IPS-15b (cell line): Measurements from ENCODE around the gene FBXO33.

Source experiments
- H3K27me3 ChIP-seq: one replicate; pipeline ENCODE4 v1.6.1; 2013; ENCODE audit warnings: low read length; ENCODE audit not compliant: control insufficient read depth, insufficient read depth
- H3K36me3 ChIP-seq: one replicate; pipeline ENCODE4 v1.6.1; 2013; ENCODE audit warnings: low read length; ENCODE audit not compliant: control insufficient read depth, insufficient read depth
- H3K4me1 ChIP-seq: one replicate; pipeline ENCODE4 v1.6.1; 2013; ENCODE audit warnings: mild to moderate bottlenecking, low read length; ENCODE audit not compliant: control insufficient read depth, insufficient read depth
- H3K4me3 ChIP-seq: one replicate; pipeline ENCODE4 v1.5.1; 2013; ENCODE audit warnings: low read depth, low read length
- H3K9ac ChIP-seq: one replicate; pipeline ENCODE4 v1.6.1; 2013; ENCODE audit warnings: low read depth, mild to moderate bottlenecking, low read length
- H3K9me3 ChIP-seq: one replicate; pipeline ENCODE4 v1.6.1; 2013; ENCODE audit warnings: mild to moderate bottlenecking, low read length; ENCODE audit not compliant: control insufficient read depth, insufficient read depth

The FBXO33 gene

GRCh38 chr14:39432179-39432618 lies at the start of gene FBXO33:
Gene FBXO33 (minus strand): TSS chr14:39432433. CDS start chr14:39432162, 271 bp downstream.
- Histone ChIP-seq H3K4me3 (peak within 1 kb of the TSS; percentile 97), H3K36me3 (no peaks in the 10 kb centered on the region), H3K27me3 (no peaks in the 10 kb centered on the region), H3K9me3 (no peaks in the 10 kb centered on the region), H3K4me1 (peaks cover 4% of the 10 kb centered on the region), H3K9ac (peak within 1 kb of the TSS; percentile 100)

- H3K27me3 ChIP-seq, result no peaks in the 10 kb centered on the region
- H3K4me1 ChIP-seq, result no peaks in the 10 kb centered on the region
- no peak overlapping the region for H3K4me3 ChIP-seq
- H3K9ac ChIP-seq, result no peak overlapping the region
- H3K36me3 ChIP-seq, result no peaks in the 10 kb centered on the region
- H3K9me3 ChIP-seq, result no peaks in the 10 kb centered on the region
Observed at GRCh38 chr14:39474416-39474911, 42.2 kb upstream of the FBXO33 start.

GRCh38 chr14:39472078-39472477 lies 39.8 kb upstream of the FBXO33 start:
- Histone ChIP-seq H3K27me3 (no peaks in the 10 kb centered on the region), H3K36me3 (no peaks in the 10 kb centered on the region), H3K4me3 (no peak overlapping the region), H3K4me1 (peaks cover 2% of the 10 kb centered on the region), H3K9ac (no peak overlapping the region), H3K9me3 (no peaks in the 10 kb centered on the region)

- no peaks in the 10 kb centered on the region for H3K9me3 ChIP-seq
- H3K36me3 ChIP-seq, result no peaks in the 10 kb centered on the region
- no peak overlapping the region for H3K4me3 ChIP-seq
- H3K9ac ChIP-seq, result no peak overlapping the region
- peaks cover 2% of the 10 kb centered on the region for H3K4me1 ChIP-seq
- H3K27me3 ChIP-seq, result no peaks in the 10 kb centered on the region
Observed at GRCh38 chr14:39469094-39469710, 37.0 kb upstream of the FBXO33 start.

GRCh38 chr14:39467889-39468524 lies 35.8 kb upstream of the FBXO33 start:
- no peaks in the 10 kb centered on the region for H3K36me3 ChIP-seq
- H3K9me3 ChIP-seq, result no peaks in the 10 kb centered on the region
- H3K9ac ChIP-seq, result no peak overlapping the region
- H3K27me3 ChIP-seq, result no peaks in the 10 kb centered on the region
- peaks cover 2% of the 10 kb centered on the region for H3K4me1 ChIP-seq
- no peak overlapping the region for H3K4me3 ChIP-seq

GRCh38 chr14:39459795-39460478 lies 27.7 kb upstream of the FBXO33 start:
- H3K9me3 ChIP-seq, result no peaks in the 10 kb centered on the region
- no peaks in the 10 kb centered on the region for H3K36me3 ChIP-seq
- no peaks in the 10 kb centered on the region for H3K27me3 ChIP-seq
- no peaks in the 10 kb centered on the region for H3K4me1 ChIP-seq
- H3K4me3 ChIP-seq, result no peak overlapping the region
- no peak overlapping the region for H3K9ac ChIP-seq

GRCh38 chr14:39456702-39457250 lies 24.5 kb upstream of the FBXO33 start:
- no peaks in the 10 kb centered on the region for H3K4me1 ChIP-seq
- no peaks in the 10 kb centered on the region for H3K36me3 ChIP-seq
- H3K4me3 ChIP-seq, result no peak overlapping the region
- no peaks in the 10 kb centered on the region for H3K27me3 ChIP-seq
- no peak overlapping the region for H3K9ac ChIP-seq
- H3K9me3 ChIP-seq, result no peaks in the 10 kb centered on the region

- Histone ChIP-seq H3K9ac (no peak overlapping the region), H3K9me3 (no peaks in the 10 kb centered on the region), H3K27me3 (no peaks in the 10 kb centered on the region)
Observed at GRCh38 chr14:39454906-39455539, 22.8 kb upstream of the FBXO33 start.

GRCh38 chr14:39452680-39453079 lies 20.4 kb upstream of the FBXO33 start:
- H3K36me3 ChIP-seq, result no peaks in the 10 kb centered on the region
- H3K4me1 ChIP-seq, result no peaks in the 10 kb centered on the region
- no peak overlapping the region for H3K4me3 ChIP-seq
- no peaks in the 10 kb centered on the region for H3K27me3 ChIP-seq
- no peaks in the 10 kb centered on the region for H3K9me3 ChIP-seq
- no peak overlapping the region for H3K9ac ChIP-seq

More at GRCh38 chr14:39454906-39455539, 22.8 kb upstream of the FBXO33 start:
- Histone ChIP-seq H3K4me3 (no peak overlapping the region), H3K36me3 (no peaks in the 10 kb centered on the region), H3K4me1 (no peaks in the 10 kb centered on the region)

- no peaks in the 10 kb centered on the region for H3K4me1 ChIP-seq
- no peaks in the 10 kb centered on the region for H3K9me3 ChIP-seq
- H3K27me3 ChIP-seq, result no peaks in the 10 kb centered on the region
- H3K4me3 ChIP-seq, result no peak overlapping the region
- no peak overlapping the region for H3K9ac ChIP-seq
- H3K36me3 ChIP-seq, result no peaks in the 10 kb centered on the region
Observed at GRCh38 chr14:39451811-39452210, 19.6 kb upstream of the FBXO33 start.

GRCh38 chr14:39447175-39447661 lies 15.0 kb upstream of the FBXO33 start:
- Histone ChIP-seq H3K4me1 (no peaks in the 10 kb centered on the region), H3K9me3 (no peaks in the 10 kb centered on the region), H3K27me3 (no peaks in the 10 kb centered on the region), H3K4me3 (no peak overlapping the region), H3K9ac (no peak overlapping the region), H3K36me3 (no peaks in the 10 kb centered on the region)
